GM10847 (cell line): ENCODE results near the gene SUSD3.

Source experiments
- POLR2A ChIP-seq: IDR thresholded peaks from 2 replicates; pipeline ENCODE4 v1.6.1; 2011; ENCODE audit not compliant: insufficient read length; ENCODE audit errors: extremely low read depth

Gene SUSD3

DNA sequence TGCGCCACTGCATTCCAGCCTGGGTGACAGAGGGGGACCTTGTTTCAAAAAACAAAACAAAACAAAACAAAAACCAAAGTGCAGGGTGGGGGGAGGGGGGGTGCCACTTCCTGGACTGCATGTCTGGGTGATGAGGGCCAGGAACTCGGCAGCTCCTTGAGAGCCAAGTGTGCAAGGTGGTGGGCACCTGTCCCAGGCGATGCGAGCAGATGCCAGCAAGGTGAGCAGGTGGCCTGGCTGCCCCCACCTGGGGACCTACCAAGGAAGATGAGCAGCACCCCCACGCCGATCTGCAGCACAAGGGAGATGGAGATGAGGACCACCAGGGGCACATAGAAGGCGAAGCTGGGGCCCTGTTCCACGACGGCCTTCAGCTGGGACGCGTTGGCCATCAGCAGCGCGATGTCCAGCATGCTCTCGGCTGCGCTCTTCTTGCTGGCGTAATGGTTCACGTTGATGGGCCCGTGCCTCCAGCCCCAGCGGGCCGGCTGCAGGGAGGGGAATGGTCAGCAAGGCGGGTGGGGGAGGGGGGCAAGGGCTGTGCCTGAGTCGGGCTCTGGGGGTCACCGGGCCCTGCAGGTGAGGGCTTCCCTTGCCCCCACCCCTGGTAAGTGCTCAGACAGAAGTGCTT, 67.8 kb downstream of the SUSD3 start:
- TF ChIP-seq POLR2A, result no peak

DNA sequence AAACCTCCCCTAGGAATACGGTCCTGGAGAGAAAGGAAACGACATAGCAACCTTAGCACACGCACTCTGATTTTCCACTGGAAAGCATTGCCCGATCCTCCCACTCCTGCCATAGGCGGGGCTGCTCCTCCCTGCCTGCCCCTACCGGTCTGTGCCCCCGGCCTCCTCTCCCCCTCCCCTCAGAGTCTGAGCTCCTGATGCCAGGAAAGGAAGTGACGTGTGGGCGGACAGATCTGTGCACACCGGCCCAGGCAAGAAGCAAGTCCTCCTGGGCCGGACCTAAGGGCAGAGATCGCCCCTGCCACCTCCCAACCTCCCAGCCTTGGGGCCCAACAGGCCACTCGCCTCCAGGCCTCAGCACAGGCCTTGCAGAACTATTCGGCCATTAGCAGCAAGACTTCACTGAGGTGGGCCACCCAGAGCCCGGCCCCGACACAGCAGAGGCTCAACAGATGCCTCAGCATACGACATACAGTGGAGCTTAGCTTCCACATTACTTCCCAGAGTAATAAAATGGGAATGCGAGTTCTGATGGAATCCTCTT, 68.4 kb downstream of the SUSD3 start:
- TF ChIP-seq POLR2A, result no peak

DNA sequence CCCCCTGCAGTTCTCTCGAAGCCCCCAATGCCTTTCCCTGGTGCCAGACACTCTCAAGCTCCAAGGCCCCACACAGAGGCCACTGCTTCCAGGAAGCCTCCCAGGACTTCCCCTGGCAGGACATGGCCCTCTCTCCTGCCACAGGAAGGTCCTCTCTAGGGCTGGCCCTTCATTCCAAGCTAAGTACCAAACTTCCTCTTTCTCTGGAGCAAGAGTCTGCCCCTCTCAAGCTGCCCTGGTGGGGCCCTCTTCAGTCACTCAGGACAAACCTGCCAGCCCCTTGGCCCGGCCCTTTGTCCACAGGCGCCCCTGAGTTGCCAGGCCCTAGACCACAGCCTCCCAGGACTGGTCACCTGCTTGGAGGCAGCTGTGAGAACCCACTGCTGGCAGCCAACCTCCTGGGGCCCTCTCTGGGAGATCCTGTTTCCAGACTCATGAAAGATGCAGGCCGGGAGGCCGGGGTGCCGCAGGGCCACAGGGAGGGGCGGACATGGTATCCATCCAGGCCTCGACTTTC, 69.0 kb downstream of the SUSD3 start:
- no peak for TF ChIP-seq POLR2A

DNA sequence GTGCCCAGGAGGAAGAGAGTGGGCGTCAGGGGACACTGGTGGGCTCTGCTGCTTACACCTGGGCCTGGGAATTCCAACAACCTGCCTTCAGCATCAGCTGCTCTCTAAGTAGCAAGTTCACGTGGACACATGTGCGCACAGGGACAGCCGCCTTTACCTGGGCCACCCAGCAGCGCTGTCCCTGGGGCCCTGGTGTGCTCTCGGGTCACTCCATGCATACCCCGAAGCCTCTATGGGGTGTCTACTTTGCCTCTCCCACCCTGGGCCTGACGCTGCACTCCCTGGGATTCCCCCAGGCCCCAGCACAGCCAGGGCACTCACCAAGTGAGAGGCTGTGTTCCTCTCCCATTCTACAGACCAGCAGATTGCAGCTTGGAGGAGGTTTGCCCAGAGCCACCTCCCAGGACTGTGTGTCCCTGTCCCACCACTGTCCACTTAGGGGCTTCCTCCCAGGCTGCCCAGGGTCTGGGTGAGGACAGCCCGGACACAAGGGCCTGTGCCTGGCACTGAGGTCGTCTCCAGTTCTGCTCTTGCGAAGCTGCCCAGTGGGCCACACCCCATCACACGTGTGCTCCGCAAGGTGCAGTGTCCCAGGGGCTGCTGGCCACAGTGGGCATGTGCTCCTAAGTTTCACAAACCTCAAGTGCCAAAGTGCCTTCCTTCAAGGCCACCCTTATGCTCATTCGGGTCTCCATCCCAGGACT, 69.7 kb downstream of the SUSD3 start:
- no peak for TF ChIP-seq POLR2A

DNA sequence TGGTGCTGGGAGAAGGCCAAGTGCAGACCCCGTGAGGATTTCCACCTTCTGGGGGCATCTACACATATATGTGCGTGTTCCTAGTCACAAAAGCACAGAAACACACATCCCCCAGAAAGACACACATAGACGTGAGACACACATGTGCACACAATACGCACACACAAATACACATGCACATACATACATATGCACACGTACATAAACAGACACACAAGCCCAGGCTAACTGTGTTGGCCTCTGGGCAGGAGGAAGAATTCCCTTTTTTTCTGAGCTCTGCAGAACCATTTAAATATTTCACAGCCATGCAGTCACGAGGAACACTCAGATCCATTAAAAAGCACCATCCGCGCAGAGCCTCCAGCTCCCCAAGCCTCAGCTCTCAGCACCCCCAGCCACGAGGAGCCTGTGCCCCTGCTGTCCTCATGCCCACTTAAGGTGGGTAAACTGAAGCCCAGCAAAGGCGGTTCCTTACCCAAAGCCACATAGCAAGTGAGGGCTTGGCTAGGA, 70.3 kb downstream of the SUSD3 start:
- TF ChIP-seq POLR2A, result no peak

DNA sequence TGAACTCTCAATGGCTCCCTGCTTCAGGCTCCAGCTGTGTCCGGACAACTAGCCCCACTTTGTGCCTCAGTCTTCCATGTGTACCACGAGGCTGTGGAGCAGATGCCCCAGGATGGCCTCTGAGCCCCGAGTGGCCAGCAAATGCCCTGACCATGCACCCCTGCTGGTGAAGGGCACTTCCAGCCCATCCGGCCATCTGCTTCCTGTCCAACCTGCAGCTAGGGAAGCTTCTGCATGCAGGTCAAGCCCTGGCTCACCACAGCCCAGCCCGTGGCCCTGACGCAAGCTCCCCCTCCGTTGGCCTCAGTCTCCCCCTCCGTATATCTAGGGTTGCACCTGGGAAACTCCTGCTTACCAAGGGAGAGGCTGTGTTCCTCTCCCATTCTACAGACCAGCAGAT, 70.8 kb downstream of the SUSD3 start:
- TF ChIP-seq POLR2A, result no peak

DNA sequence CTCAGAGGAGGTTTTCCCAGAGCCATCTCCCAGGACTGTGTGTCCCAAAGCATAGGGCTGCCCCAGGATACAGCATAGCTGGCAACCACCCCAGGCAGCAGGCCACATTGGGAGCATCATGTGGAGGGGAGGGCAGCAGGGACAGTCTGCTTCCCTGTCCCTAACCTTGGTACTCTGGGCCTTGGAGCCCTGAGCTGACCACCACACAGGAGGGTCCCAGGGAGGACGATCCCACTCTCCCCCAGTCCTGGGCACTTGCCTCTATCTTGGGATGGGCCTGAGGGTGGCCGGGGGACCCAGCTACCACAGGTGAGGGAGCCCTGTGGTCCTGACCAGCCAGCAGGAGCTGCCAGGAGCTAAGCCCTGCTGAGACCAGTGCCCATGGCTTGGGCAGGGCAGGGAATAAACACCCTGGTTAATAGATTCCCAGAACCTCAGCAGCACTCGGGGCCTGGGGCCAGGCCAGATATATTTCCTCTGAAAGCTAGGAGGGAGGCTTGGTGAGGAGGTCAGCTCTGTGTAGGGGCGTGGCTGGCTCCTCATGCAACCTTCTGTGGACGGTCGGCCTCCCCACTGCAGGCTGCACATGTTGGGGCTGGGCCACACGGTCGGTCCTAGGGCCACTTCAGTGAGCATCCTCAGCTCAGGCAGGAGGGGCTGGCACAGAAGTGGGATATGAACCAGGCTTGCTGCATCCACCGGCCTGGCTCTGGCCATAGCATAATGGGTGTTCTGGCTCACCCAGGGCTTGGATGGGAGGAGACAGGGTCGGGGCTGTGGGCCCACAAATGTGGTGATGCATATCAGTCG, 71.4 kb downstream of the SUSD3 start:
- TF ChIP-seq POLR2A, result no peak

DNA sequence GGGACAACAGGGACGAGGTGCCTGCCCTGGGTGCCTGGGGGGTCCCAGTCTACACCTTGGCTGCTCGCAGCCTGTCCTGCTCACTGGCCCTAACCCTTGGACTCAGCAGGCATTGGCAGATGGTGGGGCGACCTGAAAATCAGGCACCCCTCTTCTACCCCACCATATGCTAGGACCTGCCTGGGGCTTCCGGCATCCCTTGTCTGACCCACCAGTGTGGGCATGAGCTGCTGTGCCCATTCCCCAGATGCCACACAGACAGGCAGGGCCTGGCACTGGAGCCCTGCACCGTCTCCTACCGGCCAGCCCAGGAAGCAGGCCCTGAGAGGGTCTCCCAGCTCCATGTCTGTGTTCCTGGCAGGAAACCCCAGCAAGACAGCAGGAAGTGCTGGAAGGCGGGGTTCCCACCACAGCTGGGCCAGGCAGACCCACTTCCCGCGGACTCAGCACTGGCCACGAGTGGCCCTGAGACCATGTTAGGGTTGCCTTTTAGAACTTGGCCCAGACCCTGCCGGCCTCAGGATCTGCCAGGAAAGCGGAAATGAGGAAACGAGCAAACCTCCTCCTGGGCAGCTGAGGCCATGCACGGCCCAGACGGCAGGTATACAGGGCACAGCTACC, 72.5 kb downstream of the SUSD3 start:
- no peak for TF ChIP-seq POLR2A

DNA sequence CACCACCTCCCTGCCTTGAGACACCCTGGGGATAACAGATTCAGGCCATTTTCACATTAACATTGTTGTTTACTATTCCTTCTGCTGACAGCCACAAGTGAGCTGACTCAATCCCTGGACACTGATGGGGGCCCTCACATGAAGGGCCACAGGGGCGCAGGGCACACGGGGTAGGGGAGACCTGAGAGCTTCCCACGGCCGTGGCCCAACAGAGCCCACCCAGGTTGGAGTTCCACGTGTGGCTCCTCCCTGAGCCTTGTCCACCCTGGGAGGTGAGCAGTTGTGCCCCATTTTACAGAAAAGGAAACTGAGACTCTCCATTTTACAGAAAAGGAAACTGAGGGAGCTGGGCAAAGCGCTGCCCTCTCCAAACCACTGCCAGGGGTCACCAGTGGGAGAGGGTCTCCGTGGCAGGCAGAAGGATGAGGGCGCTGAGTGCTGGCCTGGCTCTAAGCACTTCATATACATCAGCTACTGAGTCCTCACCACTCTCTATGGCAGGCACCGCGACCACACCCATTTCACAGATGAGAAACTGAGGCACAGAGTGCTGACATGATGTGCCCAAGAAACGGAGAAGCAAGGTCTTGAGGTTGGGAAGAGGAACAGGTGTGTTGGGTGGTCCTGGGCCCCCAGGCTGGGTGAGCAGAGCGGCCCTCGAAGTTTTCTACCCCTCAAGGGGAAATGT, 73.2 kb downstream of the SUSD3 start:
- no peak for TF ChIP-seq POLR2A

DNA sequence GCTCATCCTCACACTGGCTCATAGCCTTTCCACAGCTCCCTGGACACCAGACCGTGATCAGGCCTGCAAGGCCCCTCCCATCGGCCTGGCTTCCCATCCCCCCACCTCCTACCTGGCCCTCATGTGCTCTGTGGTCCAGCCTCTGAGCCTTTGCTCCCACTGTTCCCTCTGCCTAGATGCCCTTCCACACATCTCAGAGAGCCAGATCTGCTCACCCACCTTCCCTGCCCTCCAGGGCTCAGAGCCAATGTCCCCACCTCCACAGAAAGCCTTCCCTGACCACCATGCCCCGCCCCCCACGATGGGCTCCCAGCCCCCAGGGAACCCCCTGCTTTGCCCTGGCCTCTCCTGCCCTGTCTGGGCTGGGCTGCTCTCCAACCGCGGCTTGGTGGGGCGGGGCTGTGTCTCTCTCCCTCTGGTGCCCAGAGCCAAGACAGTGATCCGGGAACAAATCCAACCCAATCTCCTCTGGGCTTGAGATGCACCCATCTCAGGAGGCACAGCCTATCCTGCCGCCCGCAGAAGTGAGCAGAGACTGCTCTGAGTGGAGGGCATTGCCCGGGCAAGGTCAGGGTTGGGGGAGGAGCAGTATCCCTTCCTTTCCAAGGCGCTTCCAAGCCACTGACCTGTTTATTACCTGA, 73.9 kb downstream of the SUSD3 start:
- no peak for TF ChIP-seq POLR2A

DNA sequence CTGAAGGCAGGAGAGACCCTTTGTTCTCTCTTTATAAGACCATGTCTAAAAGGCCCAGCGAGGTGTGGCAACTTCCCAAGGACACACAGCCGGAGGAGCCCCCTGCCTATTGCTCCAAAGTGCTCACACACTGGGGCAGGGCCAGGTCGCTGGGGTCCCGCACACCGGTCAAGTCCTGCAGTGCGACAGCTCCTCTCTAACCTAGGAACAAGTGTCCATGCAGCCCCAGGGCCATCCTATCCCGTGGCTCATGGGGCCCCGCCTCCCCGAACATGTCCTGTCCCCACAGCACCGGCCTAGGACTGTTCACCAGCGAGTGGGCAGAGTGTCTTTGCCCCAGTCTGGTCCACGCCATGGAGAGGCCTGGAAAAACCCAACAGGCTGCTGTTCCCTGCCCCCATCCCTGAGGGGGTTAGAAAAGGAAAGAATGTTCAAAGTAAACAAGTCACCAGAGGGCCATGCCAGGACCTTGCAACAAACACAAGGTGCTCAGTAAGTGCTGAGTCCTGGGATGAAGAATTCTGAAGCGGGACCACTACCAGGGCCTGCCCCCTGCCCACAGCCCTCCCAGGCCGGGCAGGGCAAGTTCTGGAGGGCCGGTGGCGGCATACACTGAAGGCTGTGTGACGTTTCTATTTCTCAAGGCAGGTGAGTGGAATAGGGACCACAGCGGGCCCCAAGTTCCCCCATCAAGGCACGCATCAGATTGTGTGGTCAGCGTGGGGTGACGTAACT, 74.6 kb downstream of the SUSD3 start:
- no peak for TF ChIP-seq POLR2A

DNA sequence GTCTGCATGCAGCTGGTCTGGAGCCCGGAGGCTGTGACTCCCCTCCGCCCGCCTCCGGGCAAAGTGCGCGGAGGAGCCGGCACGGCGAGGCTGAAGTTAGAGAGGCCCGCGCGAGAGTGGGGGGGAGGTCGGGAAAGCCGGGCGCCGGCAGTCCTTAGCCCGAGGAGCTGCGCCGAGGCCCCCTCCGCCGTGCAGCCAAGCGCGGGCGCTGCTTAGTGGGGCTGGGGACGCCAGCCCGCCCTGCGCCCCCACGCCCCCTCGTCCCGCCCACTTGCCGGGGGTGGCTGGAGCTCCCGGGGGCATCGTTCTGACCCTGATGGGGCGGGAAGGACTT, 75.1 kb downstream of the SUSD3 start:
- TF ChIP-seq POLR2A, result no peak

DNA sequence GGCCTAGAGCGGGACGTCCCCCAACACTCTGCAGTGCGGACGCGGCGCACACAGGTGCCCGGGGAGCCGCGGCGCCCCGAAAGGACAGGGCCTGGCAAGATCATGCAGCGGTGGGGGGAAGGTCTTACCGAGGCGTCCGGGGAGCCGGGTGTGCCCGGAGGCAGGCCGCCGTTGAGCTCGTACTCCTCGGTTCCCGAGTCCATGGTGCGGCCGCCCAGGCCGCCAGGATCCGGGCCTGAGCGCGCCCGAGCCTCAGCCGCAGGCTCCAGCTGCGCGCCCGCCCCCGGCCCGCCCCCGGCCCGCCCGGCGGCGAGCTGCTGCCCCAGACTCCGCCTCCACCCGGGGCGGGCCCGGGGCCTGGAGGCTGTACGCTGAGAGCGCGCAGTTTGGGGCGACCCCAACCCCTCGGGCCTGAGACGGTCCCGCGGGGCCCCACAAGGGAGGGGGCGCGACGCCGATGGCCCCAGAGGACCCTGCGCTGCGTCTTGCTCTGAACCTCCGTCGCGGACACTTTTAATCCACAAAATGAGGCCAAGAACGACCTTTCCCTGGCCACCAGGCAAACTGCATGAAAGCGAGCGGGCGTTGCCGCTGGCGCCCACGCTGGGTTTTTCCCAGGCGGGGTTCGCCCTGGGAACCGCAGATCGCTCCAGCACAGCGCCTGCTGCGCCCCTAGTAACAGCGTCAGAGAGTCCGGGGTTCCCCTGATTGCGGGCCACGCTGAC, 75.7 kb downstream of the SUSD3 start, which contains the start of gene NINJ1:
NINJ1 (minus strand) TSS at position 237 of the 725 bp plus-strand sequence; CDS start at position 203, 34 bp downstream.
- peak; percentile 55 for TF ChIP-seq POLR2A
